Fibroblast of skin of left quadriceps (primary cell): ENCODE data around the gene KCNT2.
"Not testable (repeated sequence)": the region's sequence is repeated elsewhere in the genome, so short reads cannot be mapped to it uniquely, and the experiment has no call there.

Experiments
- DNase-seq, 2 experiments: peaks; one replicate each; pipeline ENCODE4 v3.0.0-alpha.2; 2013; ENCODE audit warnings: low read depth in 2 of 2

The KCNT2 gene

GRCh38 chr1:196323869-196324268 is 284.4 kb downstream of the KCNT2 start:
- no peak for DNase-seq

GRCh38 chr1:196319301-196319700 is 288.9 kb downstream of the KCNT2 start:
- DNase-seq, result no peak

GRCh38 chr1:196317535-196318522 is 290.4 kb downstream of the KCNT2 start:
- no peak for DNase-seq

GRCh38 chr1:196312739-196313138 is 295.5 kb downstream of the KCNT2 start:
- no peak for DNase-seq

- peak; percentile 17 to 25 for DNase-seq
These were observed 298.9 kb downstream of the KCNT2 start for GRCh38 chr1:196309386-196309785.

- no peak for DNase-seq
These were observed 300.1 kb downstream of the KCNT2 start for GRCh38 chr1:196308176-196308575.

GRCh38 chr1:196306421-196306820 is 301.8 kb downstream of the KCNT2 start:
- DNase-seq, result no peak

- DNase-seq, result no peak
These were observed 303.0 kb downstream of the KCNT2 start for GRCh38 chr1:196305216-196305615.

- no peak for DNase-seq
These were observed 305.3 kb downstream of the KCNT2 start for GRCh38 chr1:196302981-196303380.

GRCh38 chr1:196302420-196302819 is 305.8 kb downstream of the KCNT2 start:
- DNase-seq, result no peak

GRCh38 chr1:196295766-196296165 is 312.5 kb downstream of the KCNT2 start:
- peak in 1 of 2 experiments; percentile 14 for DNase-seq

GRCh38 chr1:196278816-196279215 is 329.4 kb downstream of the KCNT2 start:
- no peak for DNase-seq

GRCh38 chr1:196277860-196278259 is 330.4 kb downstream of the KCNT2 start:
- no peak for DNase-seq

GRCh38 chr1:196271212-196271947 is 336.9 kb downstream of the KCNT2 start:
- no peak for DNase-seq

GRCh38 chr1:196263086-196263485 is 345.2 kb downstream of the KCNT2 start:
- DNase-seq, result not testable (repeated sequence)

- DNase-seq, result no peak
These were observed 348.0 kb downstream of the KCNT2 start for GRCh38 chr1:196260270-196260669.

GRCh38 chr1:196259316-196259715 is 348.9 kb downstream of the KCNT2 start:
- no peak for DNase-seq

GRCh38 chr1:196255762-196256161 is 352.5 kb downstream of the KCNT2 start:
- no peak for DNase-seq

GRCh38 chr1:196229546-196229945 is 378.7 kb downstream of the KCNT2 start:
- DNase-seq, result no peak

- no peak for DNase-seq
These were observed 393.4 kb downstream of the KCNT2 start for GRCh38 chr1:196214866-196215265.

- peak; percentile 77 to 78 for DNase-seq
These were observed 398.3 kb downstream of the KCNT2 start for GRCh38 chr1:196209983-196210382.

- DNase-seq, result no peak
These were observed 399.0 kb downstream of the KCNT2 start for GRCh38 chr1:196209265-196209664.
